Stimulated activated CD8-positive, alpha-beta memory T cell treated with anti-CD3 and anti-CD28 coated beads, Interleukin-2, amount 100 ng/mL, for 1 hour (primary cell): ENCODE data around the gene HBA2.
"Not testable (repeated sequence)": the region's sequence is repeated elsewhere in the genome, so short reads cannot be mapped to it uniquely, and the experiment has no call there.

Source experiments
- DNase-seq, 2 donors: peaks; one replicate each; pipeline ENCODE4 v3.0.0-alpha.2; 2020; ENCODE audit warnings: low read depth in 2 of 2

The HBA2 gene

GRCh38 chr16:172374-172941 is at the start of gene HBA2:
Gene HBA2, plus strand, starts transcription at chr16:172876. Its CDS starts 37 bp downstream, at chr16:172913.
- DNase-seq, result not testable (repeated sequence)

DNA sequence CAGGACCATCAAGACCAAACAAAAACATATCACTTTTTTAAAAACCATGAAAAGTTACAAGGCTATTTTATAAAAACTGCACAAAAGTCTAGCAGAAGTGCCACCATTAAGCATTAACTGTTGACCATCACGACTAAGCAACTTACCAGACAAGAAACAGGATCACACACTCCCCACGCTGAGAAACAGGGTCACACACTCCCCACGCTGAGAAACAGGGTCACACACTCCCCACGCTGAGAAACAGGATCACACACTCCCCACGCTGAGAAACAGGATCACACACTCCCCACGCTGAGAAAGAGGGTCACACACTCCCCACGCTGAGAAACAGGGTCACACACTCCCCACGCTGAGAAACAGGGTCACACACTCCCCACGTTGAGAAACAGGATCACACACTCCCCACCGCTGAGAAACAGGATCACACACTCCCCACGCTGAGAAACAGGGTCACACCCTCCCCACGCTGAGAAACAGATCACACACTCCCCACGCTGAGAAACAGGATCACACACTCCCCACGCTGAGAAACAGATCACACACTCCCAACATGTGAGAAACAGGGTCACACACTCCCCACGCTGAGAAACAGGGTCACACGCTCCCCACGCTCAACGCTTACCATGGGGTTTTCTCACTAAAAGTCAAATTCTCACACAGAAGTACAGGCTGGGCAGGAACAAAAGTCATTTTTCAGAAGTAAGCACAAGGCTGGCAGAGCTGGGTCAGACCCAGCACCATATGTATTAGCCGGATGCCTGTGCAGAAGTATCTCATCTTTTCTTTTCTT is 48.9 kb upstream of the HBA2 start:
- DNase-seq, result not testable (repeated sequence)

DNA sequence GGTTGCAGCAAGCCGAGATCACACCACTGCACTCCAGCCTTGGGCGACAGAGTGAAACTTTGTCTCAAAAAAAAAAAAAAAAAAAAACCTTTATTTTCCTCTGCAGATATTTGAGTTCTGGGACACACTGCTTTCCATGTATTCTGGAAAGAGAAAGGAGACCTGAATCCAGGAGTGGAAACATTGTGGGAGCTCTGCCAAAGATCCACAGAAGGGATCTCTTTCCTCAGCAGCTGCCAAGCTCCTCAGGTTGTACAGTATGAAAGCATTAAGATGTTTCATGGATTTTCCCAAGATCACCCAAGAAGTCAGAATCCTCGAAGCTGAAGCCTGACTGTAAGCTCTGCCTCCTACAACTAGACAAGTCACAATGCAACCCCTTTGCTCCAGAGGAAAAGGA is 47.7 kb upstream of the HBA2 start:
- no peak for DNase-seq

GRCh38 chr16:129075-129474 is 43.6 kb upstream of the HBA2 start:
- DNase-seq, result no peak

DNA sequence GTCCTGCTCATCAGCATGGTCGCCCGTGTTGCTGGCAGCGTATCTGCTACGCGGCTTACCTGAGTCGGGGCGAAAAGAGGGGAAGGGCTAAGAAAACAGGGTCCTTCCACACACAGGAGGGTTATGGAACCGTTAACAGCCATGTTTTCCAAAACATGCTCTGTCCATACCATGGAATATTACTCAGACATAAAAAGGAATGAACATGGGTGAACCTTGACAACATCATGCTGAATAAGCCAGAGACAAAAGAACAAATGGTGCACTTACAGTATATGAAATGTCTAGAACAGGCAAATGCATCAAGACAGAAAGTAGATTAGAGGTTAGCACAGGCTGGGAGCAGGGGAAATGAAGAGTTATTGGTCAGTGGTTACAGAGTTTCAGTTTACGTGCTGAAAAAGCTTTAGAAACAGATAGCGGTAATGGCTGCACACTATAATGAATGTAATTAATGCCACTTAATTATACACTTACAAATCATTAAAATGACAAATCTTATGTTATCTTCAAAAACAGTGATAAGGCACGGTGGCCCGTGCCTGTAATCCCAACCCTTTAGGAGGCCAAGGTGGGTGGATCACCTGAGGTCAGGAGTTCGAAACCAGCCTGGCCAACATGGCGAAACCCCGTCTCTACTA is 42.0 kb upstream of the HBA2 start:
- DNase-seq, result no peak

GRCh38 chr16:132120-132519 is 40.6 kb upstream of the HBA2 start:
- DNase-seq, result no peak

- no peak for DNase-seq
These were observed 39.0 kb upstream of the HBA2 start for GRCh38 chr16:133716-134115.

- DNase-seq, result no peak
These were observed 34.6 kb upstream of the HBA2 start for GRCh38 chr16:138049-138417.

DNA sequence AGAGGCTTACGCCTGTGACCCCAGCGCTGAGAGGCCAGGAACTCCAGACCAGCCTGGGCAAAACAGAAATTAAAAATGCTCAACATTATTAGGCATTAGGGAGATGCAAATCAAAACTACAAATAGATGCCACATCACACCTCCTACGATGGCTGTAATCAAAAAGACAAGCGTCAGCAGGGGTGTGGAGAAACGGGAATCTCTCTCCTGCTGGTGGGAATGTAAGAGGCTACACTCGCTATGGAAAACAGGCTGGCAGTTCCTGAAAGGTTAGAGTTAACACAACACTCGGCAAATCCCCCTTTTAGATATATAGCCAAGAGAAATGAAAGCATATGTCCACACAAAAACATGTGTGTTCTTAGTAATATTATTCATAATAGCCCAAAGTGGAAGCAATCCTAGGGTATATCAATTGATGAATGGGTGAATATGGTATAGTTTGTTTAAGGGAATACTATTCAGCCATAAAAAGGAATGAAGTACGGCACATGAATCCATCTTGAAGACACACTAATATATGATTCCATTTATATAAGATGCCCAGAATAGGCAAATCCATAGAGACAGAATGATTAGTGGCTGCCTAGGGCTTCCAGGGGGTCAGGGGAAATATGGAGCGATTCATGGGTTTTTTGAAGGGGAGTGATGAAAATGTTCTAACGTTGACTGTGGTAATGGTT is 32.4 kb upstream of the HBA2 start:
- no peak for DNase-seq

GRCh38 chr16:142405-142967 is 30.2 kb upstream of the HBA2 start:
- no peak for DNase-seq

- DNase-seq, result no peak
These were observed 29.6 kb upstream of the HBA2 start for GRCh38 chr16:143047-143446.

- DNase-seq, result no peak
These were observed 29.2 kb upstream of the HBA2 start for GRCh38 chr16:143456-143855.

DNA sequence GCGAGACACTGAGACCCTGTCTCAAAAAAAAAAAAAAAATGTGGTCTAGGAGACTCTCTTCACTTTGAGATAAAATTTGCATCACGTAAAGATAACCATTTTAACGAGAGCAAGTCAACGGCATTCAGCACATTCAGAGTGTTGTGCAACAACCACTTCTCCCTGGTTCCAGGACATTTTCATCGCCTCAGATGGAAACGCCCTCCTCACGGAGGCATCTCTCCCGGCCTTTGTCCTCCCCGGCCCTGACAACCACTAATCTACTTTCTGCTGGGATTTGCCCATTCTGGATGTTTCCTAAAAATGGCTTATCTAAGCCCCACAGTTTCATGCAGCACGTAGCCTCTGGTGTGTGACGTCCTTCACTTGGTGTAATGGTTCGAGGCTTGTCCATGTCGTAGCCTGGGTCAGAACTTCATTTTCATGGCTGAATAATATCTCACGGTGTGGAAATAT is 27.9 kb upstream of the HBA2 start:
- DNase-seq, result no peak

DNA sequence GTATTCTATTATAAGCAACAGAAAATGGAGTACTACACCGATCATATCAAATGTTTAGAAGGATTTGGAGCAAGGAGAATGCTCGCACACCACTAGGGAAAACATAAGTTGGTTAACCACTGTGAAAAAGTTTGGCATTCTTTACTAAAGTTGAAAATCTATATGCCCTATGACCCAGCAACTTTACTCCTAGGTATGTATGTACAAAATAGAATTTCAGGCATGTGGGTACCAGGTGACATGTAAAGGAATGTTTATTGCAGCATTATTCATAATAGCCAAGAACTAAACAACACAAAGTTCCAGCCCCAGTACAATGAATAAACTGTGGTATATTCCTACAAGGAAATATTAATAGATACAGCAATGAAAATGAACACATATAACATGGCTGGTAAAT is 26.0 kb upstream of the HBA2 start:
- DNase-seq, result no peak

- no peak for DNase-seq
These were observed 23.5 kb upstream of the HBA2 start for GRCh38 chr16:149024-149660.

GRCh38 chr16:152141-153128 is 20.2 kb upstream of the HBA2 start, which contains the start of gene HBZ:
Gene HBZ, plus strand, starts transcription at chr16:152644. Its CDS starts 266 bp downstream, at chr16:152910.
- no peak for DNase-seq

- DNase-seq, result not testable (repeated sequence)
These were observed 19.6 kb upstream of the HBA2 start for GRCh38 chr16:153129-153521.

DNA sequence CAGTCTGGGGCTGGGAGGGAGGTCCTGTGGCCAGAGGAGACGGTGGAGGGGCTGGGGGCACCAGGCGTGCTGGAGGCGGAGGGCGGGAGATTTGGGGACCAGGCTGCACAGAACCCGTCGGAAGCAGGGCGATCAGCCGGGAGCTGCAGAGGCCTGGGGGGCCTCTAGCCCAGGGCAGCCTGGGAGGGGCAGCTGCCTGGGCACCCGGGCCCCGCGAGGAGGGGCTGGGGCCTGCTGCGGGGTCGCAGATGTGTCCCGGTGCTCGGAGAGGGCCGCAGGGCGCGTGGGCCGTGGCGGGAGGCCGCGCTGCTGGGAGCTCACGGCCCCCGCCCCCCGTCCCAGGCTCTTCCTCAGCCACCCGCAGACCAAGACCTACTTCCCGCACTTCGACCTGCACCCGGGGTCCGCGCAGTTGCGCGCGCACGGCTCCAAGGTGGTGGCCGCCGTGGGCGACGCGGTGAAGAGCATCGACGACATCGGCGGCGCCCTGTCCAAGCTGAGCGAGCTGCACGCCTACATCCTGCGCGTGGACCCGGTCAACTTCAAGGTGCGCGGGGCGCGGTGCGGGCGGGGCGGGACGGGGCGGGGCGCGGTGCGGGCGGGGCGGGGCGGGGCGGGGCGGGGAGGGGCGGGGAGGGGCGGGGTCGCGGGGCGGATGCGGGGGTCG is 19.0 kb upstream of the HBA2 start:
- not testable (repeated sequence) for DNase-seq

DNA sequence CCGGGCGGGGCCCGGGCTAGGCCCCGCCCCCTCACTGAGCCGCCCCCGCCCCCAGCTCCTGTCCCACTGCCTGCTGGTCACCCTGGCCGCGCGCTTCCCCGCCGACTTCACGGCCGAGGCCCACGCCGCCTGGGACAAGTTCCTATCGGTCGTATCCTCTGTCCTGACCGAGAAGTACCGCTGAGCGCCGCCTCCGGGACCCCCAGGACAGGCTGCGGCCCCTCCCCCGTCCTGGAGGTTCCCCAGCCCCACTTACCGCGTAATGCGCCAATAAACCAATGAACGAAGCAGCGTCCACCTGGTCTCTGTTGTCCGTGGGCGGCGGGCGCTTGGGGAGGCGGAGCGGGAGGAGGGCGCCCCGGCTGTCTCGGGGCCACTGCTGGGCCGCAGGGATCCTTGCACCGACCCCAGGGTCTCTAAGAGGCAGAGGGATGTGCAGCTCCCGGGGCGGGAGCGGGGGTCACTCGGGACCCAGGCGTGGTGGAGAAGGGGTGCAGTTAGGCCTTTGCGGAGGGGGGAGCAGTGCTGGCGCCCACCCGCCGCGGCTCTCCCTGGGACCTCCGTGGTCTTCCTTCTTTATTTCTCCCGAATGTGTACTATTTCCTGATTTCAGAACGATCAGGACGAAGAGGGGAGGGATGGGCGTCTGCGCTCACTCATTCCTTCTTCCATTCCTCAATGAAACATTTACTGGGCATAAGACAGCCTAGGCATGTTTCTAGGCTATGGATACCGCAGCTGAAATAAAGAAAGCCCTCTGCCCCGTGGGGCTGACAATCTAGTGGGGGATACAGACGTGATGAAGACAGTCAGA is 18.3 kb upstream of the HBA2 start:
- no peak for DNase-seq
